Endothelial cell (in vitro differentiated cells): ENCODE measurements around the gene BCAM. TPM values are rescaled to one million over a fixed set of nuclear protein-coding genes. Genes with fewer than 3 reads are reported as not detected.
"Not testable (repeated sequence)": the region's sequence is repeated elsewhere in the genome, so short reads cannot be mapped to it uniquely, and the experiment has no call there.

ENCODE experiments used
- DNase-seq: peaks from one replicate; pipeline ENCODE4 v3.0.0; 2021; ENCODE audit warnings: low spot score
- H3K27ac Mint-ChIP-seq: one replicate; pipeline ENCODE4 v1.8.0; 2021; ENCODE audit warnings: mixed read lengths, inconsistent platforms; ENCODE audit not compliant: unreplicated experiment
- H3K27me3 Mint-ChIP-seq: one replicate; pipeline ENCODE4 v1.8.0; 2021; ENCODE audit warnings: mild to moderate bottlenecking, moderate library complexity, mixed read lengths, inconsistent platforms; ENCODE audit not compliant: unreplicated experiment
- H3K36me3 Mint-ChIP-seq: one replicate; pipeline ENCODE4 v1.8.0; 2021; ENCODE audit warnings: mild to moderate bottlenecking, low read depth, mixed read lengths, inconsistent platforms; ENCODE audit not compliant: unreplicated experiment
- H3K4me1 Mint-ChIP-seq: one replicate; pipeline ENCODE4 v1.8.0; 2021; ENCODE audit warnings: mild to moderate bottlenecking, mixed read lengths, inconsistent platforms; ENCODE audit not compliant: unreplicated experiment
- H3K4me3 Mint-ChIP-seq: one replicate; pipeline ENCODE4 v1.8.0; 2021; ENCODE audit warnings: mild to moderate bottlenecking, mixed read lengths, inconsistent platforms; ENCODE audit not compliant: unreplicated experiment
- H3K9me3 Mint-ChIP-seq: one replicate; pipeline ENCODE4 v1.8.0; 2021; ENCODE audit warnings: mixed read lengths, inconsistent platforms; ENCODE audit not compliant: unreplicated experiment
- total RNA-seq: library from RNA; stranded (reverse); fragmentation: NEBNext Ultra II Directional; extraction: Animal tissue kit (Norgen Biotek cat#: 25700); gene quantifications from one replicate; pipeline ENCODE4 v1.2.1, GENCODE V29; 2021; ENCODE audit not compliant: unreplicated experiment
- TF ChIP-seq, protein P1 (sequence below): fragments of 200-600 bp; sonication (generic); IDR thresholded peaks from one replicate; pipeline ENCODE4 v1.5.0; 2021; ENCODE audit warnings: antibody characterized with exemption; ENCODE audit not compliant: unreplicated experiment

BCAM gene
- total RNA-seq, 1 donor from 2014 or later: 6.9 TPM

DNA sequence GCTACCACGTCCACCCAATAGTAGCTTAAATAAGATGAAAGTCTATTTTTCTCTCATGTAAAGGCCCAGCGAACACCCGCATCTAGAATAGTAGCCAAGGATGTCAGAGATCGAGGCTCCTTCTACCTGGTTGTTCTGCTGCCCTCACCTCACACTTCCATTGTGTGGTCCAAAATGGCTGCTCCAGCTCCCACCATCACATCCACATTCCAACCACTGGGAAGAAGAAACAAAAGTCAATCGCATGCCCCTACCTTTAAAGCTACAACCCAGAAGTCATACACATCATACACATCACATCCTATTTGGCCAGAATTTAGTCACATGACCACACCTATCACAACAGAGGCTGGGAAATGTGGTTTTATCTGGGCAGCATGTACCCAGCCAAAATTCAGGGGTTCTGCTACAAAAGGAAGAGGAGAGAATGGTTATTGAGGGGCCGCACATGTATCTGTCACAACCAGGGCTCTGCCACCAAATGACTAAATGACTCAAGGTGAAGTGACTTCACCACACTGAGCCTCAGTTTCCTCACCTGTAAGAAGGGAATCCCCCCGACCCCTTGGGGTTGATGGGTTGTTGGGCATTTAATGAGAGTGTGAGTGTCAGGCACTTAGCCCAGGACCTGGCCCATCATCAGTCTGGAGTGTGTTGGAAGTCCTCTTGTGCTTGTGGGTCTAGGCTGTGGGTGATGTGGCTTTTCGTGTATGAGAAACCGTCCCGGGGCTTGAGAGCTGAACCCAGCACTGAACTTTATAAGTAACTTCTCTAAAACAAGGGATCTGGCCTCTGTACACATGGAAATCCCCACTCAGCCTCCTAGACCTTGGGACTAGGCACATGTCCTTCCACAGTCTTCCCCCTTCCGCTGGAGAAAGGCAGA is 41.4 kb upstream of the BCAM start:
- H3K9me3 Mint-ChIP-seq: no peaks in the 10 kb centered on the region
- TF ChIP-seq, protein P1, sequence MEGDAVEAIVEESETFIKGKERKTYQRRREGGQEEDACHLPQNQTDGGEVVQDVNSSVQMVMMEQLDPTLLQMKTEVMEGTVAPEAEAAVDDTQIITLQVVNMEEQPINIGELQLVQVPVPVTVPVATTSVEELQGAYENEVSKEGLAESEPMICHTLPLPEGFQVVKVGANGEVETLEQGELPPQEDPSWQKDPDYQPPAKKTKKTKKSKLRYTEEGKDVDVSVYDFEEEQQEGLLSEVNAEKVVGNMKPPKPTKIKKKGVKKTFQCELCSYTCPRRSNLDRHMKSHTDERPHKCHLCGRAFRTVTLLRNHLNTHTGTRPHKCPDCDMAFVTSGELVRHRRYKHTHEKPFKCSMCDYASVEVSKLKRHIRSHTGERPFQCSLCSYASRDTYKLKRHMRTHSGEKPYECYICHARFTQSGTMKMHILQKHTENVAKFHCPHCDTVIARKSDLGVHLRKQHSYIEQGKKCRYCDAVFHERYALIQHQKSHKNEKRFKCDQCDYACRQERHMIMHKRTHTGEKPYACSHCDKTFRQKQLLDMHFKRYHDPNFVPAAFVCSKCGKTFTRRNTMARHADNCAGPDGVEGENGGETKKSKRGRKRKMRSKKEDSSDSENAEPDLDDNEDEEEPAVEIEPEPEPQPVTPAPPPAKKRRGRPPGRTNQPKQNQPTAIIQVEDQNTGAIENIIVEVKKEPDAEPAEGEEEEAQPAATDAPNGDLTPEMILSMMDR: no peak
- no peak for DNase-seq
- no peak overlapping the region for H3K4me3 Mint-ChIP-seq
- H3K4me1 Mint-ChIP-seq: no peaks in the 10 kb centered on the region
- H3K27me3 Mint-ChIP-seq: peaks cover 9% of the 10 kb centered on the region
- no peak overlapping the region for H3K27ac Mint-ChIP-seq
- H3K36me3 Mint-ChIP-seq: no peaks in the 10 kb centered on the region

- peaks cover 4% of the 10 kb centered on the region for H3K27me3 Mint-ChIP-seq
- H3K27ac Mint-ChIP-seq: no peak overlapping the region
- peak; percentile 91 for DNase-seq
- TF ChIP-seq, protein P1: peak; percentile 96
- no peaks in the 10 kb centered on the region for H3K9me3 Mint-ChIP-seq
- H3K36me3 Mint-ChIP-seq: no peaks in the 10 kb centered on the region
- H3K4me1 Mint-ChIP-seq: no peaks in the 10 kb centered on the region
- no peak overlapping the region for H3K4me3 Mint-ChIP-seq
Observed at GRCh38 chr19:44770550-44771257, 38.2 kb upstream of the BCAM start.

DNA sequence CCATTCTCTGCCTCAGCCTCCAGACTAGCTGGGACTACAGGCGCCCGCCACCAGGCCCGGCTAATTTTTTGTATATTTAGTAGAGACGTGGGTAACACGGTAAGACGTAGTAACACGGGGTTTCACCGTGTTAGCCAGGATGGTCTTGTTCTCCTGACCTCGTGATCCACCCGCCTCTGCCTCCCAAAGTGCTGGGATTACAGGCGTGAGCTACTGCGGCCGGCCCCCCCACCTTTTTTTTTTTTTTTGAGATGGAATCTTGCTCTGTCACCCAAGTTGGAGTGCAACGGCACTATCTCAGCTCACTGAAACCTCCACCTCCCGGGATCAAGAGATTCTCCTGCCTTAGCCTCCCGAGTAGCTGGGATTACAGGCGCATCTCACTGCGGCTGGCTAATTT is 36.8 kb upstream of the BCAM start:
- H3K27me3 Mint-ChIP-seq, H3K9me3 Mint-ChIP-seq, DNase-seq, H3K36me3 Mint-ChIP-seq, H3K27ac Mint-ChIP-seq, H3K4me3 Mint-ChIP-seq, H3K4me1 Mint-ChIP-seq: not testable (repeated sequence)

DNA sequence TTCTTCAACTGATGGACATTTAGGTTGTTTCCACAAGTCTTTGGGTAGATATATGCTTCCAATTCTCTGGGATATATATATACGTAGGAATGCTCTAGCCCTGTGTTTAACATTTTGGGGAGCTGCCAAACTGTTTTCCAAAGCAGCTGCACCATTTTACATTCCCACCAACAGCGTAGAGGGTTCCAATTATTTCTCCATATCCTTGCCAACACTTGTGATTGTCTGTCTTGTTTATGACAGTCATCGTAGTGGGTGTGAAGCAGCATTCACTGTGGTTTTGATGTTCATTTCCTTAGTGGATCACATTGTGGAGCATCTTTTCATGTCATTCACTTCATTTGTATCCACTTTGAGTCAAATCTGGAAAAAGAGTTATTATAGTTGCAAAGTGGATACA is 35.9 kb upstream of the BCAM start:
- no peaks in the 10 kb centered on the region for H3K9me3 Mint-ChIP-seq
- DNase-seq: no peak
- no peak overlapping the region for H3K4me3 Mint-ChIP-seq
- H3K4me1 Mint-ChIP-seq: no peaks in the 10 kb centered on the region
- TF ChIP-seq, protein P1: no peak
- H3K27me3 Mint-ChIP-seq: peaks cover 1% of the 10 kb centered on the region
- no peaks in the 10 kb centered on the region for H3K36me3 Mint-ChIP-seq
- no peak overlapping the region for H3K27ac Mint-ChIP-seq

GRCh38 chr19:44775676-44776240 is 33.1 kb upstream of the BCAM start:
- no peaks in the 10 kb centered on the region for H3K9me3 Mint-ChIP-seq
- no peak overlapping the region for H3K27ac Mint-ChIP-seq
- no peaks in the 10 kb centered on the region for H3K36me3 Mint-ChIP-seq
- TF ChIP-seq, protein P1: no peak
- H3K27me3 Mint-ChIP-seq: peaks cover 3% of the 10 kb centered on the region
- H3K4me3 Mint-ChIP-seq: no peak overlapping the region
- H3K4me1 Mint-ChIP-seq: no peaks in the 10 kb centered on the region
- no peak for DNase-seq
